ENCODE measurements around the gene JAM2.
"Not testable (repeated sequence)": the region's sequence is repeated elsewhere in the genome, so short reads cannot be mapped to it uniquely, and the experiment has no call there.

Gene JAM2, protein sequence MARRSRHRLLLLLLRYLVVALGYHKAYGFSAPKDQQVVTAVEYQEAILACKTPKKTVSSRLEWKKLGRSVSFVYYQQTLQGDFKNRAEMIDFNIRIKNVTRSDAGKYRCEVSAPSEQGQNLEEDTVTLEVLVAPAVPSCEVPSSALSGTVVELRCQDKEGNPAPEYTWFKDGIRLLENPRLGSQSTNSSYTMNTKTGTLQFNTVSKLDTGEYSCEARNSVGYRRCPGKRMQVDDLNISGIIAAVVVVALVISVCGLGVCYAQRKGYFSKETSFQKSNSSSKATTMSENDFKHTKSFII

DNA sequence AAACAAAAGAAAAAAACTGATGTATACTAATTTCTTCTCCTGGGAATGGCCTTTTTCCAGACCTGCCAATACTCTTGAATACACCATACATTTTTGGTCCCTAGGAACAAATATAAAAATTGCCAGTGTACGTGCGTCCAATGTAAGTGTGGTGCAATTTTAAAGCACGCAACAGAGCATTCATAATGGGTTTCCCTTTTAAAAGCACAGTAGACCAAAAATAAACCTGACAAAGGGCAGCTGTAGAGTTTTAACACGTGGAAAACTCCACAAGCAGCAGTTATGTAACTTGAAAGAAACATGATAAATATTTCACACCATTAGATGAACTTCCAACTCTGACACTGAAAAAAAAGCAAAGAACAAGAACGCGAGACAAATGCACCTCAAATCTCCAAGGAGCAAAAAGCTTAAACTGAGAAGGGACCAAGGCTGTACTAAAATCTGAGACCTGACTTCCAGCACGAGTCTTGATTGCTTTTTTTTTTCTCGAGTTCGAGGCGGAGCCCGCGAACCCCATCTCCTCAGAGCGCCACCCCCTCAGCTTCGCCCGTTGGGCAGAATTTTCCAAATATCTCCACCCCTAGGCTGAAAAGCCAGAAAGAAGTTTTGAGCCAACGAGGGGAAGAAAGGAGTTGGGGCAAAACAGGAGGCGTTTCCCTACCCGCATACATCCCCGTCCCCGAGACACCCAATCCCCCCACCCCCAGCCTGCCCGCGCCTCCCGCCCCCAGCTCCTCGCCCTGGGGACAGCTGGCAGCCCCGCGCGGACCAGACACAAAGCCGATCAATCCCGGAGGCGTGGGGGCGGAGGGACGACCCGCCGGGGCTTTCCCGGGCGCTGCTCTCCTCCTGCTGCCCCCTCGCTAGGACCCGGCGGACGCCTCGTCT, at the start of gene JAM2:
Gene JAM2 (plus strand): TSS at position 599 of the 891 bp plus-strand sequence. CDS start 564 bp downstream, outside the sequence.
- peak; percentile 6 for DNase-seq (ENCODE audit: low spot score)

DNA sequence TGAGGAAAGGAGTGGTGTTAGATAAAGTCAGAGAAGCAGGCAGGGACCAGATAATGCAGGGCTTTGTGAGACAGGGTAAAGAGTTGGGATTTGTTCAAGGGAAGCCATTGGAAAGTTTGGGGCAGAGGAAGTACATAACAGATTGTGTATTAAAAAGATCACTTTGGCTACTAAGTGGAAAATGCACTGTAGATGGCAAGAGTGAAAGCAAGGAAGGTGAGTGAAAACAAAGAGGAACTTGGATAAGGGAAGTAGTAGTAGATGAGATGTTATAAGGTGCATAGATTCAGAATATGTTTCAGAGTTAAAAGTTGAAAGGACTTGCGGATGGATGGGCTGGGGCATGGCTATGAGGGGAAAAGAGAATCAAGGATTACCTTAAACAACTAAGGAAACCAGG, 49.2 kb upstream of the JAM2 start:
- DNase-seq (ENCODE audit: low spot score), result no peak

DNA sequence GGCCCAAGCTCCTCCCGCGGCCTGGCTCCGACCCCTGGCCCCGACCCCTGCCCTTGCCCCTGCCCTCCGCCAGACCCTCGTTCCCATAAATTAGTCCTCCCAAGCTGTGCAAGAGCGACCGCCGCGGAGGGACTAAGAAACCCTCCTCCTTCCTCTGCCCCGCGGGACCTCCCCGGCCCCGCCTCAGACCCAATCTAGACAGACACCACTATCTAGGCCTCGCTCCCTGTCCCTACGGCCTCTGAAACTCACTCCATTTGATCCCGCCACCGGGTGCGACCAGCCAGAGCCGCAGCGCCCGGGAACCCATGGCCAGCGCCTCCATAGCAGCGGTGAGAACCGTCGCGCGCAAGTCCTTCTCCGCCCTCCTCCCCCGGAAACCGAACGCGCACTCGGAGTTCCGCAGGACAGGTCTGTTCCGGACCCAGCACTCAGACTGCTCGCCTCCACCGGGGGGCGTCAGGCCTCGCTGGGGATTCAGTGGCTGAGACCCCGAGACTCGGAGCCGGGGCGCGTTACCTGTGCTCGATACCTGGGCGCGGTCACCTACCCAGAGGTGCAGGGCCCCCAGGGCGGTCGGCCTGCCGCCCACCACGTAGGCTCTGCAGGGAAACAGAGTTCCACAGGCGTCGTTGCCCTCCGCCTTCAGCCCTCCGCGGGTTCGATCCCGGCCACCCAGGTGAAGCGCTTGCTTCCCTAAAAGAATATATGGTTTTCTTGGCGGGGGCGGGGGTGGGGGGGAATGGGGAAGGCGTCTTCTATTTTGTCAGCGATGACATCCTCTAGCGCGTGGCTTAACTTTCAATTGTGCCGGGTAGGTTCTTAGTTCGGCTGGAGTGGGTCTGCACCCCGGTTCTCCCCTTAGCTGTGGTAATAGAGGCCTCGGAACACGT, 31.7 kb upstream of the JAM2 start, which contains the start of gene MRPL39:
Gene MRPL39 (minus strand): TSS at position 331 of the 893 bp plus-strand sequence. CDS start 6 bp downstream, at position 325.
- DNase-seq (ENCODE audit: low spot score), result peak; percentile 89

DNA sequence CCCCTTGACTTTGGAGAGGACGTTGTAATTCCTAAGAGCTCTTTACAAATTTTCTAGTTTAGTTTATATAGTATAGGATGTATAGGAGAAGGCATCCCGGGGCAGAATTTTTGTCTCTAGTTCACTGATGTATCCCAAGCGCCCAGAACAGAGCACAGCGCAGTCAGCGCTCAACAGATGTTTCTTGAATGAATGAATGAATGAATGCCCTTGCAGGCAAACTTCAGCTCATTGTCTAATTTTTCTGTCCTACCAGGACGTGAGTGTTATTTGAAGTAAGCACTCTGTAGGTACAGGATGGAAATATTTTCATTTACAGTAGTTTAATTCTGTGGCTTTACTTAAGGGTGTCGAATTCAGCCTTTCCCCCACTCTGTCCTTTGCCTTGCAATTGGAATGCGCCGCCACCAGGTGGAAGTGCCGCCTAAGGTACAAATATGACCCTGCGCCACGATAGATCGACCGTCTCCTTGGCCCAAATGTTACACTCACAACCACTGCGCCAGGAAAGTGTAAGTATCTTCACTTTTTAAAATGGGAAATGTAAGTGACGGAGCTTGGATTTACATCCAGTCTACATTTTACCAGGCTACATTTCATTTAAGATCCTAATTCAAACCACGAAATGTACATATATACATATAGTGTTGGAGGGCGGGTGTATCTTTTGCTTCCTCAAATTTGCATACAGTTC, 30.9 kb upstream of the JAM2 start:
- DNase-seq (ENCODE audit: low spot score), result peak; percentile 83

DNA sequence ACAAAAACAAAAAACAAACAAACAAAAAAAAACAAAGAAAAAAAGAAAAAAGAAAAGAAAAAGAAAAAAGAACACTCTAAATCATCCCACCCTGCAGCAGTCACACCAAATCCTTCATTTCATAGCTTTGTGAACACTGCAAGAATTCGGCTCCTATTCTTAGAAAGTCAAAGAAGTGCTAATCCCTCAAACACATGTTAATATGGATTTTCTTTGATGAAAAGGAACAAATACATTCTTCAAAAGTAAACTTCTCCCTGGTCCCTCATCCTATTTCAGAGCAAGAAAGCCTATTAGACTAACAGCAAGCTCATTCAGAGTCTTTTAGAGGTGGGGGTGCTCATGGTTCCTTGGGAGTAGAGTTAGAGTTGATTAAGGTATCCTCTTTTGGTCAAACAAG, 24.6 kb upstream of the JAM2 start:
- no peak for DNase-seq (ENCODE audit: low spot score)

DNA sequence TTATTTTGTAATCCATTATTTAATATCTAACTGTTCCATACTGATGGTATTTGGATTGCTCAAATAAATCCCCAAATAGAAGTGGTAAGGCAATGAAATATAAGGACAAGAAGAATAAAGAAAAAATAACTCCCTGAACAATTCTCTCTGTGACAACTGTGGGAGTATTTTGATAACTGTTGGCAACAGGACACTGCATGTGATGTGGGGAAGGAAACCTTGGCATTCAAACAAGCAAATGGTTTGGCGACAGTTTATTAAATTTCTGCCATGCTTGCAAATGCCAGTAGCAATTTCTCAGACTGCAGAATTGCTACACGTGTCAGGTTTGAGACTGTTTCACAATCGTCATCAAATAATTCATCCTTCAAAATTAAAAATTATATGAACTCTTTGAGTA, 23.2 kb upstream of the JAM2 start:
- no peak for DNase-seq (ENCODE audit: low spot score)

DNA sequence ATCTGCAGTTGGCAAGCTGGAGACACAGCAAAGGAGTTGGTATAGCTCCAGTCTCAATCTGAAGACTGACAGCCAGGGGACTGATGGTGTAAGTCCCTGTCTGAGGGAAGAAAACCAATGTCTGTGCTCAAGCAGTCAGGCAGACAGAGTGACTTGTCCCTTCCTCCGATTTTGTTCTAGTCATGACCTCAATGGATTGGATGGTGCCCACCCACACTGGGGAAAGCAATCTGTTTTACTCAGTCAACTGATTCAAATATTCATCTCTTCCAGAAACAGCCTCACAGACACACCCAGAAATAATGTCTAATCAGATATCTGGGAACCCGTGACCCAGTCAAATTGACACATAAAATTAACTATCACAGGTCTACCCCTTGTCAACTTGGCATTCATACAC, 19.9 kb upstream of the JAM2 start:
- DNase-seq (ENCODE audit: low spot score), result no peak

DNA sequence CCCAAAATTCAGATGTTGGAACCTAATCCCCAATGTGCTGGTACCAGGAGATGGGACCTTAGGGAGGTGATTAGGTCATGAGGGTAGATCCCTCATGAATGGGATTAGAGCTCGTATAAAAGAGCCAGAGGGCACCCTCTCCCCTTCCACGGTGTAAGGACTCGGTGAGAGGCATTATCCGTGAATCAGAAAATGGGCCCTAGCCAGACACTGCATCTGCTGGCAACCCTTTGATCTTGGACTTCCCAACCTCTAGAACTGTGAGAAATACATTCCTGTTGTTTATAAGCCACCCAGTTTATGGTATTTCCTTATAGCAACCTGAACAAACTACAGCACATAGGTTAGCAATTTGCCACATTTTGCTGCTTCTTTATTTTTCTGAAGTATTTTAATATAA, 14.5 kb upstream of the JAM2 start:
- no peak for DNase-seq (ENCODE audit: low spot score)

DNA sequence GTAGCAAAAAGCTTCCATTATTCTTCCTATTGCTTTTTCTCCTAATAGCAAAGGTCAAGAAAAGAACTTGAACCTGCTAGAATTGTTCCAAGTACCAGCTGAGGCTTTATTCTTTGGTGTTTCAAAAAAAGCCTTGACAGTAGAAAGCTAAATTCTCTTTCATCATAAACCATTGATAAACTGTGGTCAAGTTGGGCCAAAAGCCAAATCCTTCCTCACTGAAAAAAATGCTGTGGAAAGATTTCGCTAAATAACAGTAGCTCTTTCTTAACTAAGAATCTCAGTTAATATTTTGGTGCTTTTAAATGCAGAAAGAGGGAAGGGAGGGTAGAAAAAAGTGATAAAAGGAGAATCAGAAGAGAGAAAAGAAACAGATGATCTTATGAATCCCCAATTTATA, 14.0 kb upstream of the JAM2 start:
- no peak for DNase-seq (ENCODE audit: low spot score)

DNA sequence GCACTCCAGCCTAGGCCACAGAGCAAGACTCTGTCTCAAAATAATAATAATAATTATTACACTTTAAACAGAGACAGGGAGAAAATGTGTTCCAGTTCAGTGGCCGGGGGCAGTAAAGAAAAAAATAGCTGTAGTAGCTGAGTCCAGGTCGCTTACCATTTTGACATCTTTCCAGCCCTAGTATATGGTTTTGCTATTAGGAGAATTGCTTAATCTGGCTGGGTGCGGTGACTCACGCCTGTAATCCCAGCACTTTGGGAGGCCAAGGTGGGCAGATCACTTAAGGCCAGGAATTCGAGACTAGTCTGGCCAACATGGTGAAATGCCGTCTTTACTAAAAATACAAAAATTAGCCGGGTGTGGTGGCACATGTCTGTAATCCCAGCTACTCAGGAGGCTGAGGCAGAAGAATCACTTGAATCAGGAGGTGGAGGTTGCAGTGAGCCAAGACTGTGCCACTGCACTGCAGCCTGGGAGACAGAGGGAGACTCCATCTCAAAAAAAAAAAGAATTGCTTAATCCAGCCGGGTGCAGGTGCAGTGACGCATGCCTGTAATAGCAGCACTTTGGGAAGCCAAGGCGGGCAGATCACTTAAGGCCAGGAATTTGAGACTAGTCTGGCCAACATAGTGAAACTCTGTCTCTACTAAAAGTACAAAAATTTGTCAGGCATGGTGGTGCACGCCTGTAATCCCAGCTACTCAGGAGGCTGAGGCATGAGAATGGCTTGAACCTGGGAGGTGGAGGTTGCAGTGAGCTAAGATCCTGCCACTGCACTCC, 13.1 kb upstream of the JAM2 start:
- not testable (repeated sequence) for DNase-seq (ENCODE audit: low spot score)

DNA sequence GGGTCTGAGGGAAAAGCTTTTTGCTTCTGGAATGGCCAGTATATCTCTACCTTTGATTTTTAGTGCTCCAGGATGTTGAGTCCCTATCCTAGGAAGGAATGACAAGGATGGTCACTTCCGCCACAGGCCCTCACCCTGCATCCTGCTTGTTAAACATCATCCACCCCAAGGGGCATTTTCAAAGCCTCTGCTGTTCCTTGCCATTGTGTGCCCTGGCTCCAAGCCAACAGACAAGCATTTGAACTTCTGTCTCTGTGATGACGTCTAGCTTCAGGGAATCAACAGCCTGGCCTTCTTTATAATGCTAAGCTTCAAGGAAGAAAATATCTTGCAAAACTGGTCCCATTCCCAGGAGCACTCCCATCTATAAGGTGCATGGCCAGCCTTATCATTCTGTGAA, 12.3 kb upstream of the JAM2 start:
- DNase-seq (ENCODE audit: low spot score), result no peak

DNA sequence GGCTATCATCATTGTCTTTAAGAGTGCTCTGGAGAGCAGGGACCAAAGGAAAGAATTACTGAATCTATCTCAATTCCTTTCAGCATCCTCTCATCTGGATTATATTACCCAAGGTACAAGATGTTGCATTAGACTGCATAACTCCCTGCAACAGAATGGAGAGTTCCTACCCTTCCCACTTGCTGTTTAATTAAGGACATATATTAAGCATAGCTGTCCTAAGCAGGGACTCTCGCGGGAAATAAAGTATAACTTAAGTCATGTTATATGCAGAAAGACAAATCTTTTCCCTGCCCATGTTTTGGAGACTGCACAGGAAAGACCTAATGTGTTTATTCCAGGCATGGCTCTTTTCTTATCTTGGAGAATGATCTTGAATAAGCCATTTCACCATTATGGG, 6.8 kb upstream of the JAM2 start:
- no peak for DNase-seq (ENCODE audit: low spot score)

DNA sequence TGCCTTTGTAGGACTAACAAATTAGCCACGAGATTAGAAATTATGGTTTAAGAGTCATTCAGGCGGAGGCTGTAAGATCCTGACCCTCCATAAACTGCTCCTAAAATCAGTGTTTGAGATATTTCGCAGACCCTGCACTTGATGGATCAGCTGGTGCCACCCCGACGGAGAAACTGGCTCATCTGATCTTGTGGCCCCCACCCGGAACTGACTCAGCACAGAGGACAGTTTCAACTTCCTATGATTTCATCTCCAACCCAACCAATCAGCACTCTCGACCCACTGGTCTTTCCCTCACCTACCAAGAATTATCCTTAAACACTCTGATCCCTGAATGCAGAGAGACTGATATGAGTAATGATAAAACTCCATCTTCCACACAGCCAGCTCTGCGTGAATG, 3.7 kb upstream of the JAM2 start:
- no peak for DNase-seq (ENCODE audit: low spot score)

DNA sequence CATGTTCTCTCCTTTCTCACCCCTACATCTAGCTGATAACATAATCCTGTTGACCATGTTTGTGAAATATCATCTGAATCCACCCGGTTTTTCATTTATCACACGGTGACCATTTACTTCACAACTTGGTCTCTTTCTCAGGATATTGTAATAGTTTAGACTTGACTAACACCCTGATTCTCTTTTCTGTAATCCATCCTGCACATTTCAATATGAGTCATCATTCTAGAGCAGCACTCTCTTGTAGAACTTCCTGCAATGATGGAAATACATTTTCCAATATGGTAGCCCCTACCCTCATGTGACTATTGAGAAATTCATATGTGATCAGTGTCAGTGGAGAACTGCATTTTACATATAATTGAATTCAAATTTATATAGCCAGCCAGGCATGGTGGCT, 2.3 kb upstream of the JAM2 start:
- no peak for DNase-seq (ENCODE audit: low spot score)

DNA sequence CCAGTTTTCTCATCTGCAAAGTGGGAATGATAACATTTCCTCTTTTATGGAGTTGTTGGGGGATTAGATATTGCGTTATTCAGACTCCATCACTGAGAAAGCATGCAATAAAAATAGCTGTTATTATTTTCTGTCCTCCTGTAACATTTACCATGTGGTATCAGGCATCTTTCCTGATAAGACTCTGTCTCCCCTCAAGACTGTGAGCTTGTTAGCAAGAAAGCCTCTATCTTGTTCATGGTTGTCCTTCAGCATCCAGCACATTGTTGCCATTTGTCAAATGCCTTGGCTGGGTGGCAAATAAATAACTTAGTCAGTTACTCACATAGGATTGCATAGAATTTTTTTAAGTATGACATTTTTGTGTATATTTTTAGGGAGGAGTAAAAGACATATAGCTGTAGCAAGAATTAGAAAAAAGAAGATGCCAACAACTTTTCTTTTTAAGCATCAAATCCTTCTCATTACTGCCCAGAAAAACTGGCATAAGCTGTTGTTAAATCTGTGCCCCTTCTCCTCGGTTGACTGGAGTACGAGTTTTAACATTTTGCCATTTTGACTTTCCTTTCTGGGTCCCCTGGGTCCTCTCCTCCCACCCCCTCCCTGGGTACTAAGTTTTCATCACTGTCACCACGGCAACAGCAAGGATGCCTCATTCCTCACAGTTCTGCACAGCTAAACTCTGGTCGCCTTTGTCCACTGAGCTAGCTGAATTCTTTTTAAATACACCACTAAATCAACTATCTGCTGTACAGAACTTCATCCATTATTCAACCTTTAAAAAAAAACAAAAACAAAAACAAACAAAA, 1.0 kb upstream of the JAM2 start:
- DNase-seq (ENCODE audit: low spot score), result no peak

DNA sequence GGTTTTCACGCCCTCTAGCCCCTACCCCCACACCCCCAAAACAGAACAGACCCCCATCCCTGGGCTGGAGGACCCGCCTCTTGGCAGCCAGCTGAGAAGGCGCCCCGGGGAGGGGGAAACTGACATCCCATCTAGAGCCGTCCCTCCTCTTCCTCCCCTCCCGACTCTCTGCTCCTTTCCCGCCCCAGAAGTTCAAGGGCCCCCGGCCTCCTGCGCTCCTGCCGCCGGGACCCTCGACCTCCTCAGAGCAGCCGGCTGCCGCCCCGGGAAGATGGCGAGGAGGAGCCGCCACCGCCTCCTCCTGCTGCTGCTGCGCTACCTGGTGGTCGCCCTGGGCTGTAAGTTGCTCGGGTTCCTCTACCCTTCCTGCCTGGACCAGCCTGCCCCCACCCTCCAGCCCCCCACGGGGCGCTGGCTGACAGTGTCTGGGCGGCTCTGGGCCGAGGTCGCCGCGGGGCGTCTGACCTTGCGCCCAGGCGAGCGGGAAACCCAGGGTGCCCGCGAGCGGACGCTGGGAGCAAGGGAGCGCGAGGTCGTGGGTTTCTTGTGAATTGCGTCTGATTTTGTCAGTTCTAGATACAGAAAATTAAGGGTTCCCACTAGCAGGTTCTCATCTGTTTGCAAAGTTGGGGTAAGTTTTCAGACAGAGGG, 618 bp downstream of the JAM2 start:
- DNase-seq (ENCODE audit: low spot score), result peak; percentile 28

DNA sequence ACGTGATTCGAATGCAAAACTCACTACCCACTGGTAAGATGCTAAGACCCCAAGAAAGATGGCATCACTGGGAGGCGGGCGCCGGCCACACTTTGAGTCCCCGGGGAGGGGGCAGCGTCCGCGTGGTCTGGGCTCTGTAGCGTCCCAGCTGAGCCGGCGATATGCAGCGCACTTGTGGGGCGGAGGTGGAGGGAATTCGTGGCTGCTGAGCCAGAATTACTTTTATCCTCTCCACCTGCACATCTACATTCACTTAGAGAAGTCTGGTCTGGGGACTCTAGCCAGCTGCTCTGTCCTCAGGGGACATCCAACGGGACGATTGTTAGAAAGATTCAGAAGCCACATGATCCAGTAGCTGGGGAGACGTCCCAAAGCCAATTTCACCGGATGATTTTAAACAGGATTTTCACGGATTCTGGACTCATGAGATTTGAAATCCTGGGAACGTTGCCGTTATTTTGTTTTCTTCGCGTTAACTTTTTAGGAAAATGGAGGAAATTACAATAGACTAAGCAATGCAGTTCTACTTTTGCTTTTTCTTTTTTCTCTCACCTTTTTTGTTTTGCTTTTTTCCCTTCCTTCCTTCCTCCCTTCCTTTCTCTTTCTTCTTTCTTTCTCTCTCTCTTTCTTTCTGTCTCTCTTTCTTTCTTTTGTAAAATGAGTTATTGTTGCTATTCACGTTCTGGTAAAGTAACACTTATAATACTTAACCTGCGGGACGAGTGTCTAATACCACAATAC, 1.3 kb downstream of the JAM2 start:
- no peak for DNase-seq (ENCODE audit: low spot score)

DNA sequence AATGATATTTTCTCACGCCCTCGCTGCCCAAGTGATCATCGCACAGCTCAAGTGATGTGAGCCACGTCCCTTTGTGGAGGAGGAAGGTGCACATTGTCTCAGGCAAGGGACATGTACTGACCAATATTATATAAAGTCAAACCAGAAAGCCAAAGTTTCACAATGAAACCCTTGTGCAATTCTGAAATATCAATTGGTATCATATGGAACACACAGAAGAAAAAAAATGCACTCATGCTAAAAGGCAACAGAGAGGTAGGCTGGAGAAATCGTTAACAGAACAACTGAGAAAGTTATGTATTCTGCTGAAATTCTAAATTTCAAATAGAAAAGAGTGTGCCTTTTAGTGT, 1.9 kb downstream of the JAM2 start:
- no peak for DNase-seq (ENCODE audit: low spot score)

DNA sequence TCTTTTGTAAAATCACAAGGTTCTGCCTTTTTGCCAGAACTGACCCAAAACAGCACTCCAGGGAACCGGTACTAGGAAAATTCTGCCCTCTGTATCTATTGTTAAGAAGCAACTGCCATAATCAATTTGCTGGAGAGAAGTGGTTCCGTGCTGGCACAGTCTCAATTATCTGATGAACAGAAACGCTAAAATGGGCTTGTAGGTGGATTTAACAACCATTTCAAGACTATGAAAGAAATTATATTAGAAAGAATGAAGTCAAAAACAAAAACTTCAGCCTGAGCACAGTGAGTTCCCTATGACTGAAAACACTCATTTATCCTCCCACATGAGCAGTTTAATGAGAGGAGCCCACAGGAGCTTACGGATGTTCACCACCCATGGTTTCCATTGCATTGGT, 4.4 kb downstream of the JAM2 start:
- no peak for DNase-seq (ENCODE audit: low spot score)

Data from CD4-positive, alpha-beta T cell treated with Interleukin-15 for 4 hours (primary cell).